Measurements from ENCODE around the gene ADGRD2. TPM values are rescaled to one million over a fixed set of nuclear protein-coding genes. Genes with fewer than 3 reads are reported as not detected.
A peak's percentile ranks its signal among the peaks of the same experiment; 100 is the strongest.

Gene ADGRD2
- total RNA-seq, 1 experiment from 2014 or later, result 1.5 TPM

GRCh38 chr9:124452326-124452725, 2.1 kb downstream of the ADGRD2 start:
- Histone ChIP-seq H4K91ac (ENCODE audit: insufficient read length, low read depth, low read length) (no peak overlapping the region), H3K9me3 (ENCODE audit: control insufficient read depth, low read depth, low read length) (no peaks in the 10 kb centered on the region), H3K18ac (ENCODE audit: insufficient read length, low read depth, low read length) (no peak overlapping the region), H3K4me1 (ENCODE audit: insufficient read depth, low read length) (no peaks in the 10 kb centered on the region; the same call in 1 of the 2 replicates), H2BK12ac (ENCODE audit: insufficient read length, low read depth, low read length) (no peak overlapping the region), H2BK120ac (ENCODE audit: low read depth, low read length, poor library complexity, severe bottlenecking) (no peak overlapping the region), H2BK15ac (ENCODE audit: low read depth, low read length) (no peak overlapping the region), H3K27ac (ENCODE audit: insufficient read length, low read depth, low read length) (no peak overlapping the region), H3T11ph (ENCODE audit: low read length) (no peak overlapping the region), H4K5ac (ENCODE audit: insufficient read length, low read depth, low read length) (no peak overlapping the region), H2BK5ac (ENCODE audit: insufficient read length, low read length) (no peak overlapping the region), H2AK5ac (ENCODE audit: insufficient read length, low read length) (no peak overlapping the region), H2BK20ac (ENCODE audit: low read depth, low read length, poor library complexity, severe bottlenecking) (no peak overlapping the region), H3K56ac (ENCODE audit: insufficient read length, low read depth, low read length) (no peak overlapping the region), H4K8ac (replicated peaks; ENCODE audit: insufficient read length, low read depth, low read length) (no peak overlapping the region), H3K79me1 (ENCODE audit: insufficient read depth, low read depth, low read length, poor library complexity, severe bottlenecking) (no peaks in the 10 kb centered on the region), H3K14ac (ENCODE audit: insufficient read depth, low read length) (no peak overlapping the region), H3K27me3 (ENCODE audit: insufficient read depth, low read length) (peaks cover 12% of the 10 kb centered on the region), H3K4me2 (ENCODE audit: insufficient read depth, insufficient read length, low read length) (no peak overlapping the region), H3K9ac (ENCODE audit: extremely low read depth, insufficient read length, low read length) (no peak overlapping the region), H3K23me2 (ENCODE audit: insufficient read length, low read depth, low read length, poor library complexity, severe bottlenecking) (peaks cover 5% of the 10 kb centered on the region), H3K4ac (ENCODE audit: low read depth, low read length) (no peak overlapping the region), H3K79me2 (ENCODE audit: insufficient read depth, low read length) (no peaks in the 10 kb centered on the region), H4K20me1 (ENCODE audit: control insufficient read depth, insufficient read depth, insufficient read length) (peaks cover 2% of the 10 kb centered on the region), H3K23ac (ENCODE audit: insufficient read length, low read depth, low read length) (no peak overlapping the region), H2AFZ (ENCODE audit: low read length) (no peak overlapping the region)
- Mint-ChIP-seq H3K9me3 (no peaks in the 10 kb centered on the region), H3K27me3 (ENCODE audit: low read depth) (peaks cover 35% of the 10 kb centered on the region), H3K27ac (no peak overlapping the region), H3K4me3 (peak overlapping the region; percentile 25 to 60; a peak in 4 of 5 replicates), H3K4me1 (peaks cover 17 to 28% of the 10 kb centered on the region in 2 experiments), H3K36me3 (ENCODE audit: insufficient read depth in 1 of 3, low read depth in 3 of 3) (no peaks in the 10 kb centered on the region)
- no CpG with 5 or more reads among the region's 19 CpGs for WGBS (ENCODE audit: extremely low coverage, insufficient read length, low lambda C conversion rate)
- no peak for DNase-seq
- TF ChIP-seq, protein P1, sequence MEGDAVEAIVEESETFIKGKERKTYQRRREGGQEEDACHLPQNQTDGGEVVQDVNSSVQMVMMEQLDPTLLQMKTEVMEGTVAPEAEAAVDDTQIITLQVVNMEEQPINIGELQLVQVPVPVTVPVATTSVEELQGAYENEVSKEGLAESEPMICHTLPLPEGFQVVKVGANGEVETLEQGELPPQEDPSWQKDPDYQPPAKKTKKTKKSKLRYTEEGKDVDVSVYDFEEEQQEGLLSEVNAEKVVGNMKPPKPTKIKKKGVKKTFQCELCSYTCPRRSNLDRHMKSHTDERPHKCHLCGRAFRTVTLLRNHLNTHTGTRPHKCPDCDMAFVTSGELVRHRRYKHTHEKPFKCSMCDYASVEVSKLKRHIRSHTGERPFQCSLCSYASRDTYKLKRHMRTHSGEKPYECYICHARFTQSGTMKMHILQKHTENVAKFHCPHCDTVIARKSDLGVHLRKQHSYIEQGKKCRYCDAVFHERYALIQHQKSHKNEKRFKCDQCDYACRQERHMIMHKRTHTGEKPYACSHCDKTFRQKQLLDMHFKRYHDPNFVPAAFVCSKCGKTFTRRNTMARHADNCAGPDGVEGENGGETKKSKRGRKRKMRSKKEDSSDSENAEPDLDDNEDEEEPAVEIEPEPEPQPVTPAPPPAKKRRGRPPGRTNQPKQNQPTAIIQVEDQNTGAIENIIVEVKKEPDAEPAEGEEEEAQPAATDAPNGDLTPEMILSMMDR (conservative IDR thresholded peaks at IDR 0.05), result no peak

Data from H9 (cell line).